IMR-90 (cell line): ENCODE data around the gene CELSR1.

Experiments
- CEBPB ChIP-seq: IDR thresholded peaks from 2 replicates; pipeline ENCODE4 v1.6.1; 2012; ENCODE audit warnings: low read depth, low read length, improper control_type of control experiment
- CHD1 ChIP-seq: IDR thresholded peaks from 2 replicates; pipeline ENCODE4 v1.6.1; 2012; ENCODE audit warnings: low read depth, low read length, improper control_type of control experiment
- CTCF ChIP-seq: conservative IDR thresholded peaks from 2 replicates; pipeline ENCODE4 v1.5.1; 2012; ENCODE audit warnings: mild to moderate bottlenecking, low read depth, low read length, improper control_type of control experiment
- ELK1 ChIP-seq: fragments of 150-350 bp; IDR thresholded peaks from 2 replicates; pipeline ENCODE4 v1.6.1; 2016; ENCODE audit warnings: low read depth, mild to moderate bottlenecking, low read length, moderate library complexity, borderline replicate concordance
- FOS ChIP-seq: fragments of 150-350 bp; IDR thresholded peaks from 2 replicates; pipeline ENCODE4 v1.6.1; 2016; ENCODE audit warnings: low read depth, low read length
- MXI1 ChIP-seq: IDR thresholded peaks from 2 replicates; pipeline ENCODE4 v1.6.1; 2012; ENCODE audit warnings: low read depth, mild to moderate bottlenecking, low read length, moderate library complexity, borderline replicate concordance
- NFE2L2 ChIP-seq: fragments of 150-350 bp; IDR thresholded peaks from 2 replicates; pipeline ENCODE4 v1.6.1; 2016; ENCODE audit warnings: low read depth, mild to moderate bottlenecking, low read length
- POLR2A ChIP-seq: IDR thresholded peaks from 2 replicates; pipeline ENCODE4 v1.6.1; 2012; ENCODE audit warnings: mild to moderate bottlenecking, low read depth, low read length
- RAD21 ChIP-seq: IDR thresholded peaks from 2 replicates; pipeline ENCODE4 v1.6.1; 2012; ENCODE audit warnings: low read length, improper control_type of control experiment
- RCOR1 ChIP-seq: IDR thresholded peaks from 2 replicates; pipeline ENCODE4 v1.6.1; 2012; ENCODE audit warnings: mild to moderate bottlenecking, low read length, improper control_type of control experiment; ENCODE audit not compliant: insufficient replicate concordance
- RFX5 ChIP-seq: IDR thresholded peaks from 2 replicates; pipeline ENCODE4 v1.8.0; 2012; ENCODE audit warnings: low read depth, mild to moderate bottlenecking, low read length, moderate library complexity
- SMC3 ChIP-seq: fragments of 150-350 bp; IDR thresholded peaks from 2 replicates; pipeline ENCODE4 v1.6.1; 2016; ENCODE audit warnings: low read depth, mild to moderate bottlenecking, antibody characterized with exemption, low read length, moderate library complexity
- USF2 ChIP-seq: fragments of 150-350 bp; IDR thresholded peaks from 2 replicates; pipeline ENCODE4 v1.6.1; 2017; ENCODE audit warnings: mild to moderate bottlenecking, antibody characterized with exemption, low read length, low read depth

GRCh38 chr22:46571642-46572250 lies 34.3 kb upstream of the CELSR1 start:
- TF ChIP-seq CTCF (no peak), NFE2L2 (no peak), RFX5 (no peak), SMC3 (no peak), RAD21 (no peak), MXI1 (no peak), FOS (no peak), POLR2A (no peak), CEBPB (no peak), USF2 (no peak), RCOR1 (no peak), ELK1 (no peak), CHD1 (no peak)
